GM23338 (cell line): Measurements from ENCODE around the gene CACNA1A.

Experiments
- CREB1 ChIP-seq: fragments of 250-450 bp; sonication (Bioruptor Pico); IDR thresholded peaks from 2 replicates; pipeline ENCODE4 v1.5.0; 2020; ENCODE audit warnings: low read depth, mild to moderate bottlenecking, moderate library complexity
- EZH2 ChIP-seq: fragments of 200-600 bp; sonication (generic); IDR thresholded peaks from one replicate; pipeline ENCODE4 v1.8.0; 2017; ENCODE audit warnings: antibody characterized with exemption, mild to moderate bottlenecking, low read depth; ENCODE audit not compliant: unreplicated experiment
- EZH2phosphoT487 ChIP-seq: fragments of 200-600 bp; sonication (generic); IDR thresholded peaks from one replicate; pipeline ENCODE4 v1.8.1; 2018; ENCODE audit warnings: antibody characterized with exemption; ENCODE audit not compliant: unreplicated experiment
- JUNB ChIP-seq: IDR thresholded peaks from one replicate; pipeline ENCODE4 v1.6.1; 2016; ENCODE audit warnings: antibody characterized with exemption; ENCODE audit not compliant: unreplicated experiment
- NANOG ChIP-seq: IDR thresholded peaks from 2 replicates; pipeline ENCODE4 v1.6.1; 2016; ENCODE audit warnings: antibody characterized with exemption, borderline replicate concordance
- POLR2AphosphoS5 ChIP-seq: IDR thresholded peaks from 2 replicates; pipeline ENCODE4 v1.6.1; 2016; ENCODE audit warnings: antibody characterized with exemption, low read depth
- STAT1 ChIP-seq: IDR thresholded peaks from one replicate; pipeline ENCODE4 v1.6.1; 2016; ENCODE audit warnings: antibody characterized with exemption; ENCODE audit not compliant: unreplicated experiment
- ZNF114 ChIP-seq: fragments of 250-450 bp; sonication (Bioruptor Pico); IDR thresholded peaks from 2 replicates; pipeline ENCODE4 v1.5.0; 2020; ENCODE audit warnings: mild to moderate bottlenecking, moderate library complexity
- ZNF331 ChIP-seq: fragments of 250-450 bp; sonication (Bioruptor Pico); IDR thresholded peaks from 2 replicates; pipeline ENCODE4 v1.5.0; 2020; ENCODE audit warnings: low read depth, mild to moderate bottlenecking, moderate library complexity
- TF ChIP-seq, protein P1 (sequence below), 2 experiments: fragments of 200-600 bp in 1 of 2; sonication (generic) in 1 of 2; conservative IDR thresholded peaks; 2 replicates each; pipeline versions ENCODE4 v1.5.1 to v1.6.1; 2016 to 2017; ENCODE audit warnings: antibody characterized with exemption in 2 of 2, low read depth in 2 of 2, mild to moderate bottlenecking in 2 of 2, moderate library complexity in 1 of 2
- TF ChIP-seq, protein P2 (sequence below): IDR thresholded peaks from one replicate; pipeline ENCODE4 v1.6.1; 2018; ENCODE audit warnings: antibody characterized with exemption; ENCODE audit not compliant: unreplicated experiment
- TF ChIP-seq, protein P3 (sequence below): IDR thresholded peaks from 2 replicates; pipeline ENCODE4 v1.6.1; 2016; ENCODE audit warnings: antibody characterized with exemption

- no peak for TF ChIP-seq EZH2
- TF ChIP-seq, protein P1, sequence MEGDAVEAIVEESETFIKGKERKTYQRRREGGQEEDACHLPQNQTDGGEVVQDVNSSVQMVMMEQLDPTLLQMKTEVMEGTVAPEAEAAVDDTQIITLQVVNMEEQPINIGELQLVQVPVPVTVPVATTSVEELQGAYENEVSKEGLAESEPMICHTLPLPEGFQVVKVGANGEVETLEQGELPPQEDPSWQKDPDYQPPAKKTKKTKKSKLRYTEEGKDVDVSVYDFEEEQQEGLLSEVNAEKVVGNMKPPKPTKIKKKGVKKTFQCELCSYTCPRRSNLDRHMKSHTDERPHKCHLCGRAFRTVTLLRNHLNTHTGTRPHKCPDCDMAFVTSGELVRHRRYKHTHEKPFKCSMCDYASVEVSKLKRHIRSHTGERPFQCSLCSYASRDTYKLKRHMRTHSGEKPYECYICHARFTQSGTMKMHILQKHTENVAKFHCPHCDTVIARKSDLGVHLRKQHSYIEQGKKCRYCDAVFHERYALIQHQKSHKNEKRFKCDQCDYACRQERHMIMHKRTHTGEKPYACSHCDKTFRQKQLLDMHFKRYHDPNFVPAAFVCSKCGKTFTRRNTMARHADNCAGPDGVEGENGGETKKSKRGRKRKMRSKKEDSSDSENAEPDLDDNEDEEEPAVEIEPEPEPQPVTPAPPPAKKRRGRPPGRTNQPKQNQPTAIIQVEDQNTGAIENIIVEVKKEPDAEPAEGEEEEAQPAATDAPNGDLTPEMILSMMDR (conservative IDR thresholded peaks at IDR 0.05; ENCODE audit: low read depth in 2 of 2): no peak
- TF ChIP-seq POLR2AphosphoS5: no peak
- TF ChIP-seq NANOG: no peak
- TF ChIP-seq, protein P2, sequence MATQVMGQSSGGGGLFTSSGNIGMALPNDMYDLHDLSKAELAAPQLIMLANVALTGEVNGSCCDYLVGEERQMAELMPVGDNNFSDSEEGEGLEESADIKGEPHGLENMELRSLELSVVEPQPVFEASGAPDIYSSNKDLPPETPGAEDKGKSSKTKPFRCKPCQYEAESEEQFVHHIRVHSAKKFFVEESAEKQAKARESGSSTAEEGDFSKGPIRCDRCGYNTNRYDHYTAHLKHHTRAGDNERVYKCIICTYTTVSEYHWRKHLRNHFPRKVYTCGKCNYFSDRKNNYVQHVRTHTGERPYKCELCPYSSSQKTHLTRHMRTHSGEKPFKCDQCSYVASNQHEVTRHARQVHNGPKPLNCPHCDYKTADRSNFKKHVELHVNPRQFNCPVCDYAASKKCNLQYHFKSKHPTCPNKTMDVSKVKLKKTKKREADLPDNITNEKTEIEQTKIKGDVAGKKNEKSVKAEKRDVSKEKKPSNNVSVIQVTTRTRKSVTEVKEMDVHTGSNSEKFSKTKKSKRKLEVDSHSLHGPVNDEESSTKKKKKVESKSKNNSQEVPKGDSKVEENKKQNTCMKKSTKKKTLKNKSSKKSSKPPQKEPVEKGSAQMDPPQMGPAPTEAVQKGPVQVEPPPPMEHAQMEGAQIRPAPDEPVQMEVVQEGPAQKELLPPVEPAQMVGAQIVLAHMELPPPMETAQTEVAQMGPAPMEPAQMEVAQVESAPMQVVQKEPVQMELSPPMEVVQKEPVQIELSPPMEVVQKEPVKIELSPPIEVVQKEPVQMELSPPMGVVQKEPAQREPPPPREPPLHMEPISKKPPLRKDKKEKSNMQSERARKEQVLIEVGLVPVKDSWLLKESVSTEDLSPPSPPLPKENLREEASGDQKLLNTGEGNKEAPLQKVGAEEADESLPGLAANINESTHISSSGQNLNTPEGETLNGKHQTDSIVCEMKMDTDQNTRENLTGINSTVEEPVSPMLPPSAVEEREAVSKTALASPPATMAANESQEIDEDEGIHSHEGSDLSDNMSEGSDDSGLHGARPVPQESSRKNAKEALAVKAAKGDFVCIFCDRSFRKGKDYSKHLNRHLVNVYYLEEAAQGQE: no peak
- no peak for TF ChIP-seq EZH2phosphoT487
- no peak for TF ChIP-seq JUNB
- TF ChIP-seq CREB1: no peak
- TF ChIP-seq STAT1: no peak
- TF ChIP-seq, protein P3, sequence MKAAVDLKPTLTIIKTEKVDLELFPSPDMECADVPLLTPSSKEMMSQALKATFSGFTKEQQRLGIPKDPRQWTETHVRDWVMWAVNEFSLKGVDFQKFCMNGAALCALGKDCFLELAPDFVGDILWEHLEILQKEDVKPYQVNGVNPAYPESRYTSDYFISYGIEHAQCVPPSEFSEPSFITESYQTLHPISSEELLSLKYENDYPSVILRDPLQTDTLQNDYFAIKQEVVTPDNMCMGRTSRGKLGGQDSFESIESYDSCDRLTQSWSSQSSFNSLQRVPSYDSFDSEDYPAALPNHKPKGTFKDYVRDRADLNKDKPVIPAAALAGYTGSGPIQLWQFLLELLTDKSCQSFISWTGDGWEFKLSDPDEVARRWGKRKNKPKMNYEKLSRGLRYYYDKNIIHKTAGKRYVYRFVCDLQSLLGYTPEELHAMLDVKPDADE: no peak
- TF ChIP-seq ZNF114: no peak
- no peak for TF ChIP-seq ZNF331 (CRISPR knock-in tag)
Observed at GRCh38 chr19:13190781-13191540, 315.3 kb downstream of the CACNA1A start.
